B cell (primary cell): ENCODE measurements around the gene ZC3H7B.

Experiments used
- CTCF ChIP-seq: fragments of 200-600 bp; IDR thresholded peaks from one replicate; pipeline ENCODE4 v1.8.0; 2022; ENCODE audit warnings: antibody characterized with exemption, mild to moderate bottlenecking
- EZH2 ChIP-seq: IDR thresholded peaks from 2 replicates; pipeline ENCODE4 v1.6.1; 2012; ENCODE audit warnings: borderline replicate concordance, low read depth, mild to moderate bottlenecking, moderate library complexity, low read length; ENCODE audit not compliant: insufficient read depth, poor library complexity, severe bottlenecking

DNA sequence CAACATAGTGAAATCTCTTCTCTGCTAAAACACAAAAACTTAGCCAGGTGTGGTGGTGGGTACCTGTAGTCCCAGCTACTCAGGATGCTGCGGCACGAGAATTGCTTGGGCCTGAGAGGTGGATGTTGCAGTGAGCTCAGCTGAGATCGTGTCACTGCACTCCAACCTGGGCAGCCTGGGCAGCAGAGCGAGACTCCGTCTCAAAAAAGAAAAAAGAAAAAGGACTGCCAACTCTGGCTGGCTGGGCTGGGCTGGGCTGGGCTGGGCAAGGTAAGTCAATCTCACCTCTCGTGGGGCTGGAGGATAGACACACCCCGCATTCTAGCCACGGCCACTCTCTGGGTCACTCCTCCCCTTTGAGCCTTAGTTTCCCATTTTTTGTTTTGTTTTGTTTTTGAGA lies 107.3 kb downstream of the ZC3H7B start:
- TF ChIP-seq CTCF (no peak), EZH2 (no peak)
